CD4-positive, alpha-beta T cell (primary cell): ENCODE results near the gene MAN1C1. TPM values are rescaled to one million over a fixed set of nuclear protein-coding genes. Genes with fewer than 3 reads are reported as not detected.

Source experiments
- ATAC-seq: fragments of 200-7000 bp; cut with Tn5 transposase; one replicate; pipeline ENCODE4 v1.10.0; 2022; ENCODE audit warnings: mild to moderate bottlenecking; ENCODE audit not compliant: poor library complexity
- CTCF ChIA-PET: fragments of 350-600 bp; sonication (Branson Sonifier 250); formaldehyde crosslinking; loops from one replicate; lab custom pipeline; 2021; ENCODE audit warnings: antibody characterized with exemption, inconsistent platforms; lab: Charles Lee
- POLR2A ChIA-PET: fragments of 350-600 bp; sonication (Branson Sonifier 250); formaldehyde crosslinking; loops from one replicate; lab custom pipeline; 2021; ENCODE audit warnings: antibody characterized with exemption, inconsistent platforms; lab: Charles Lee
- DNase-seq, 14 experiments: peaks; one replicate each; pipeline ENCODE4 v3.0.0-alpha.2; 2013 to 2020; ENCODE audit warnings: mixed read lengths in 2 of 14
- H3K27ac ChIP-seq, 2 donors: one replicate each; pipeline versions ENCODE4 v1.5.1 to v1.7.0; 2013; ENCODE audit warnings: low read length in 2 of 2, low read depth in 1 of 2, mild to moderate bottlenecking in 1 of 2
- H3K27me3 ChIP-seq, 2 experiments: 1 replicate in 1 of 2; 2 replicates in 1 of 2; pipeline versions ENCODE4 v1.6.1 to v1.7.0; 2013; ENCODE audit warnings: low read length in 2 of 2, control low read depth in 1 of 2, mild to moderate bottlenecking in 1 of 2, moderate library complexity in 1 of 2; ENCODE audit not compliant: insufficient read depth in 2 of 2, control insufficient read depth in 1 of 2
- H3K36me3 ChIP-seq: one replicate; pipeline ENCODE4 v1.6.1; 2013; ENCODE audit warnings: low read length, control low read depth; ENCODE audit not compliant: insufficient read depth
- H3K4me1 ChIP-seq: one replicate; pipeline ENCODE4 v1.6.1; 2013; ENCODE audit warnings: low read length, control low read depth; ENCODE audit not compliant: insufficient read depth
- H3K4me3 ChIP-seq: one replicate; pipeline ENCODE4 v1.5.1; 2013; ENCODE audit warnings: mild to moderate bottlenecking, low read length, moderate library complexity
- H3K9me3 ChIP-seq, 2 experiments: 1 replicate in 1 of 2; 2 replicates in 1 of 2; pipeline versions ENCODE4 v1.6.1 to v1.7.0; 2013; ENCODE audit warnings: low read length in 2 of 2, mild to moderate bottlenecking in 2 of 2, control low read depth in 1 of 2, moderate library complexity in 1 of 2; ENCODE audit not compliant: control insufficient read depth in 1 of 2, insufficient read depth in 1 of 2
- H3K27ac Mint-ChIP-seq: one replicate; pipeline ENCODE4 v1.8.0; 2020; ENCODE audit warnings: mixed read lengths
- H3K27me3 Mint-ChIP-seq: one replicate; pipeline ENCODE4 v1.8.0; 2021; ENCODE audit warnings: mixed read lengths
- H3K36me3 Mint-ChIP-seq: one replicate; pipeline ENCODE4 v1.8.0; 2021; ENCODE audit warnings: low read depth, mixed read lengths
- H3K4me1 Mint-ChIP-seq: one replicate; pipeline ENCODE4 v1.8.0; 2021; ENCODE audit warnings: low read depth, mixed read lengths
- H3K4me3 Mint-ChIP-seq: one replicate; pipeline ENCODE4 v1.8.0; 2020; ENCODE audit warnings: mild to moderate bottlenecking, mixed read lengths
- H3K9me3 Mint-ChIP-seq: one replicate; pipeline ENCODE4 v1.8.0; 2020; ENCODE audit warnings: mixed read lengths
- intact Hi-C, 2 experiments: fragments of 100-400 bp; cut with DNase I in 1 of 2; cut with micrococcal nuclease in 1 of 2; formaldehyde crosslinking; loops; one replicate each; pipeline versions ENCODE4 v1.15.1 to v1.9.0; 2023 to 2025; cut with DNase I, micrococcal nuclease
- total RNA-seq, 174 experiments: library from RNA in 2 of 174; stranded (reverse) in 2 of 174; gene quantifications; one replicate each; pipeline ENCODE4 v1.2.3 and lab custom pipeline; 2021 to 2026
- TF ChIP-seq, protein P1 (sequence below): fragments of 200-600 bp; IDR thresholded peaks from one replicate; pipeline ENCODE4 v1.8.0; 2022; ENCODE audit warnings: antibody characterized with exemption, mild to moderate bottlenecking

MAN1C1 gene
- total RNA-seq, 2 experiments from 2014 or later: 44.4 to 46.9 TPM

DNA sequence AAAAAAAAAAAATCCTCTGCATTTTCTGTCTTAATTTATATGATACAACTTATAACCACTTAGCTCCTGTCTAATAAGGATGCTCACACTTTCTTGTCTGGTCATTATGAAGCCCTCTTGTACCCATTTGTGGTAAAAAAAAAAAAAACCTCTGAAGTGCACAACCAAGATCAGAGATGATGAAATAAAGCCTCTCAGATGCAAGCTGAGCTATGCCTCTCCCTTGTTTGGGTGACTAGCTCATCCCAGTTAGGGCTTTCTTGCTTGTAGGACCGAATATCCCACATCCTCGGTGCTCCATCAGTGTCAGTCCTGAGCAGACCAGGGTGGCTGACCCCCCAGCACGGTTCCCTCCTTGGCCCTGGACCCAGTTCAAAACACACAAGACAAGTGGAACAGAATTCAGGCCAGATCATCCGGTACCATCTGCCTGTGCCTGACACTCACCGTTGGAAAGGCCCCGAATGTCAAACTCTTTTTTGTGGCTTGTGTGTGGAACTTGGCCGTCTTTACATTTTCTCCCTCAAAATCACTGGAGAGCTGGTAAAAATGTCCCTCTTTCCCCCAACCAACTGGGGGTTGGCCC is 177.1 kb downstream of the MAN1C1 start:
- no peak for DNase-seq
- ChIA-PET CTCF (interaction anchor here (1.1 to 1.6 kb wide), 3 partner anchors 18 to 185 kb away, joined by 3 to 6 read pairs (median 4); no protein-coding TSS in a partner anchor), POLR2A (interaction anchor here (0.6 to 2.1 kb wide), 6 partner anchors 19 to 222 kb away, joined by 3 to 6 read pairs (median 4); partner anchors contain the start of gene MTFR1L)
- Mint-ChIP-seq H3K4me1 (peaks cover 47% of the 10 kb centered on the region), H3K9me3 (no peaks in the 10 kb centered on the region), H3K4me3 (no peak overlapping the region), H3K27me3 (no peaks in the 10 kb centered on the region), H3K27ac (peak overlapping the region; percentile 89), H3K36me3 (peaks cover 27% of the 10 kb centered on the region)
- Histone ChIP-seq H3K4me1 (peaks cover 39% of the 10 kb centered on the region), H3K27ac (peak overlapping the region in 1 of 2 donors; percentile 2), H3K9me3 (no peaks in the 10 kb centered on the region), H3K36me3 (peaks cover 15% of the 10 kb centered on the region), H3K27me3 (no peaks in the 10 kb centered on the region), H3K4me3 (no peak overlapping the region)
- TF ChIP-seq, protein P1, sequence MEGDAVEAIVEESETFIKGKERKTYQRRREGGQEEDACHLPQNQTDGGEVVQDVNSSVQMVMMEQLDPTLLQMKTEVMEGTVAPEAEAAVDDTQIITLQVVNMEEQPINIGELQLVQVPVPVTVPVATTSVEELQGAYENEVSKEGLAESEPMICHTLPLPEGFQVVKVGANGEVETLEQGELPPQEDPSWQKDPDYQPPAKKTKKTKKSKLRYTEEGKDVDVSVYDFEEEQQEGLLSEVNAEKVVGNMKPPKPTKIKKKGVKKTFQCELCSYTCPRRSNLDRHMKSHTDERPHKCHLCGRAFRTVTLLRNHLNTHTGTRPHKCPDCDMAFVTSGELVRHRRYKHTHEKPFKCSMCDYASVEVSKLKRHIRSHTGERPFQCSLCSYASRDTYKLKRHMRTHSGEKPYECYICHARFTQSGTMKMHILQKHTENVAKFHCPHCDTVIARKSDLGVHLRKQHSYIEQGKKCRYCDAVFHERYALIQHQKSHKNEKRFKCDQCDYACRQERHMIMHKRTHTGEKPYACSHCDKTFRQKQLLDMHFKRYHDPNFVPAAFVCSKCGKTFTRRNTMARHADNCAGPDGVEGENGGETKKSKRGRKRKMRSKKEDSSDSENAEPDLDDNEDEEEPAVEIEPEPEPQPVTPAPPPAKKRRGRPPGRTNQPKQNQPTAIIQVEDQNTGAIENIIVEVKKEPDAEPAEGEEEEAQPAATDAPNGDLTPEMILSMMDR: no peak
- ATAC-seq: no peak
- intact Hi-C loops: no loop called here

DNA sequence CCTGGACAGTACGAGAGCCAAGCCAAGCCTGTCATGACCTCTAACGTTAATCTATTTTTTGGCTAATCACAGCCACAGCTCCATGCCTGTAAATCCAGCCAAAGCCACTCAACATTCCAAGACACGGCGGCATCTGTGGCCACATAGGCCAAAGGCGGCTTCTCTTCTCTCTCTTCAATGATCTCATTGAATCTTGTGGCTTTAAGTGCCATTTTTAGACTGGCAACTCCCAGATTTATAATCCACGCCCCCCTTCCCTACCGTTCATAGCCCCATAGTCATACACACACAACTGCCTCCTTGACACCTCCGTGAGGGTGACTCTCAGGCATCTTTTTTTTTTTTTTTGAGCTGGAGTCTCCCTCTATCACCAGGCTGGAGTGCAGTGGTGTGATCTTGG is 177.7 kb downstream of the MAN1C1 start:
- peak overlapping the region in 1 of 2 donors; percentile 2 for H3K27ac ChIP-seq
- H3K36me3 ChIP-seq: peaks cover 13% of the 10 kb centered on the region
- POLR2A ChIA-PET: interaction anchor here (0.7 to 1.4 kb wide), 4 partner anchors 19 to 1801 kb away, joined by 3 to 6 read pairs (median 4); no protein-coding TSS in a partner anchor
- CTCF ChIA-PET: interaction anchor here (1.5 to 1.6 kb wide), 2 partner anchors 19 to 186 kb away, joined by 4 to 6 read pairs; no protein-coding TSS in a partner anchor
- peaks cover 45% of the 10 kb centered on the region for H3K4me1 ChIP-seq
- Mint-ChIP-seq H3K9me3 (no peaks in the 10 kb centered on the region), H3K4me1 (peaks cover 48% of the 10 kb centered on the region), H3K27me3 (no peaks in the 10 kb centered on the region), H3K4me3 (no peak overlapping the region), H3K27ac (peak overlapping the region; percentile 89), H3K36me3 (peaks cover 27% of the 10 kb centered on the region)
- H3K9me3 ChIP-seq: no peaks in the 10 kb centered on the region
- H3K27me3 ChIP-seq: no peaks in the 10 kb centered on the region
- intact Hi-C loops: no loop called here
- TF ChIP-seq, protein P1: no peak
- ATAC-seq: no peak
- no peak overlapping the region for H3K4me3 ChIP-seq
- DNase-seq: no peak

DNA sequence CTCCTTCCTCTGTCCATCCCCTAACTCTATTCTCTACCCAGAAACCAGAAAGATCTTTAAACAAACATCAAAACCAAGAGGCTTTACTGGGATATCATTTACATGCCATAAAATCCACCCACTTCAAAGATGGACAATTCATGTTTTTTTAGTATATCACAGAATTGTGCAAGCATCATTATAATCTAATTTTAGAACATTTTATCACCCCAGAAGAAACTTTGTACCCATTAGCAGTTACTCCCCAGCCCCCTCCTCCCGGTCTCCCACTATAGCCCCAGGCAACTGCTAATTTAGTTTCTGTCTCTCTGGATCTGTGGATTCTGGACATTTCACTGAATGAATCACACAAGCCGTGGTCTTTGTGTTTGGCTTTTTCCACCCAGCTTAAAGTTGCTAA is 178.6 kb downstream of the MAN1C1 start:
- POLR2A ChIA-PET: interaction anchor here (1.8 kb wide), 1 partner anchor 20 kb away, joined by 16 read pairs; no protein-coding TSS in a partner anchor
- Histone ChIP-seq H3K36me3 (peaks cover 4% of the 10 kb centered on the region), H3K27ac (no peak overlapping the region), H3K4me1 (peaks cover 51% of the 10 kb centered on the region), H3K4me3 (no peak overlapping the region), H3K9me3 (no peaks in the 10 kb centered on the region), H3K27me3 (no peaks in the 10 kb centered on the region)
- H3K27ac Mint-ChIP-seq: peak overlapping the region; percentile 89
- TF ChIP-seq, protein P1: no peak
- ATAC-seq (no peak), DNase-seq (no peak)
- H3K27me3 Mint-ChIP-seq: no peaks in the 10 kb centered on the region
- intact Hi-C loops: loop anchor here (1.0 to 5.0 kb wide), 3 partner anchors 98 to 253 kb away; partner anchors contain the start of gene LDLRAP1 (in 1 of the 2)
- CTCF ChIA-PET: interaction anchor here (2.0 kb wide), 1 partner anchor 187 kb away, joined by 8 read pairs; no protein-coding TSS in a partner anchor
- H3K4me3 Mint-ChIP-seq: no peak overlapping the region
- H3K9me3 Mint-ChIP-seq: no peaks in the 10 kb centered on the region
- peaks cover 53% of the 10 kb centered on the region for H3K4me1 Mint-ChIP-seq
- H3K36me3 Mint-ChIP-seq: peaks cover 22% of the 10 kb centered on the region
